Prostate gland (tissue), 2 donors: ENCODE data around the gene INKA2.

Experiments used
- POLR2A ChIP-seq: fragments of 450-650 bp; IDR thresholded peaks from one replicate; pipeline ENCODE4 v1.6.1; 2016; ENCODE audit warnings: antibody characterized with exemption, mild to moderate bottlenecking
- TF ChIP-seq, protein P1 (sequence below), 4 experiments: fragments of 200-600 bp in 2 of 4; fragments of 450-650 bp in 2 of 4; sonication (generic) in 2 of 4; IDR thresholded peaks; 1 replicate in 3 of 4; 2 replicates in 1 of 4; pipeline ENCODE4 v1.5.1; 2016 to 2019; ENCODE audit warnings: antibody characterized with exemption in 4 of 4, mild to moderate bottlenecking in 2 of 4, moderate library complexity in 2 of 4

DNA sequence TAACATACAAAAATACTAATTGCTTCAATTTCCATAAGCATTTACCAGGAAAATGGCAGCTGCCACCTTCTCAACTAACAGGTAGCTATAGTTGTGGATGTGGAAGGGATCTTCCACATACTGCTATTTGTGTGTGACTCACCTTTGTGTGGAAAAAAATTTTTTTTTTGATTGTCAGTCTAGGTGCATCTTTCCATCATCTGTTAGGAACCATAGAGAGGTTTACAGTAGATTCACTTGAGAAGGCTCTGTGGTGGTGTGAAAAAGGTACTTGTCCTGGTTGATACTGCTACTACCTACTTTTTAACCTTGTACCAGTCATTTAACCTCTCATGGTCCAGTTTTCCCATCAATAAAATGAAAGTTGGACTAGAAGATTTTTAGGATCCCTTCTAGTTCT, 29.4 kb upstream of the INKA2 start:
- TF ChIP-seq, protein P1, sequence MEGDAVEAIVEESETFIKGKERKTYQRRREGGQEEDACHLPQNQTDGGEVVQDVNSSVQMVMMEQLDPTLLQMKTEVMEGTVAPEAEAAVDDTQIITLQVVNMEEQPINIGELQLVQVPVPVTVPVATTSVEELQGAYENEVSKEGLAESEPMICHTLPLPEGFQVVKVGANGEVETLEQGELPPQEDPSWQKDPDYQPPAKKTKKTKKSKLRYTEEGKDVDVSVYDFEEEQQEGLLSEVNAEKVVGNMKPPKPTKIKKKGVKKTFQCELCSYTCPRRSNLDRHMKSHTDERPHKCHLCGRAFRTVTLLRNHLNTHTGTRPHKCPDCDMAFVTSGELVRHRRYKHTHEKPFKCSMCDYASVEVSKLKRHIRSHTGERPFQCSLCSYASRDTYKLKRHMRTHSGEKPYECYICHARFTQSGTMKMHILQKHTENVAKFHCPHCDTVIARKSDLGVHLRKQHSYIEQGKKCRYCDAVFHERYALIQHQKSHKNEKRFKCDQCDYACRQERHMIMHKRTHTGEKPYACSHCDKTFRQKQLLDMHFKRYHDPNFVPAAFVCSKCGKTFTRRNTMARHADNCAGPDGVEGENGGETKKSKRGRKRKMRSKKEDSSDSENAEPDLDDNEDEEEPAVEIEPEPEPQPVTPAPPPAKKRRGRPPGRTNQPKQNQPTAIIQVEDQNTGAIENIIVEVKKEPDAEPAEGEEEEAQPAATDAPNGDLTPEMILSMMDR (IDR thresholded peaks at IDR 0.05): no peak
- TF ChIP-seq POLR2A: no peak
